Raji (cell line): Measurements from ENCODE around the gene SEMA4D.

ENCODE experiments used
- POLR2A ChIP-seq: IDR thresholded peaks from 2 replicates; pipeline ENCODE4 v1.6.1; 2011; ENCODE audit warnings: low read depth, low read length, control low read depth; ENCODE audit not compliant: insufficient read depth

SEMA4D gene

DNA sequence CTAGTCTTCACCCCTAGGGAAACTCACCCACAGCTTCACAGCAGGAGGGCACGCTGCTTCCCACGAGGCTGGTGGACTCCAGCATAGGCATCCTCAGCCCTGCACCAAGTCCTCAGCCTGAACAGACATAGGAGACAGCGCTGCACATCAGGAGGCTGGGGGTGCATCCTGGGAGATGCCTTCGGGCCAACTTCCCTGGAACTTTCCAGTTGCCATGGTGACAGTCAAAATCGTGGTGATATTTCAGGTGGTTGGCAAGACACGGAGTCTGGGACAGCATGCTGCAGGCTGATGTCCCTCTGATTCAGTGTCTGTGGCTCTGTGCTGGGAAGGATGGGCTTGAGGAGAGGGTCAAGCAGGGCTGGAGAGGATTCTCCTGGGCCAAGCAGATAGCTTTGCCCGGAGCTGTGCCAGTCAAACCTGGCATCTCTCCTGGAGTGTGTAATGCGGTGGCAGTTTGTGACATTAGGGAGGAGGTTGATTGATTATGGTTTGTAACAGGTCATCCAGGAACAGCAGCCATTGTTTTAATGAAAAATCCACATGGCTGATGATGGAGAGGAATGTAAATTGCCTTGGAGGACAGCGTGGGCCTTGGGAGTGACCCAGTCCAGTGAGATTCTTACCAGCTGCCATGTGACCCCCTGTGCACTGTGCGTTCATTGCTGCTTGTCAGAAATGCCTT lies 35.6 kb upstream of the SEMA4D start:
- TF ChIP-seq POLR2A, result no peak

GRCh38 chr9:89532944-89533343 lies 35.0 kb upstream of the SEMA4D start:
- no peak for TF ChIP-seq POLR2A

- no peak for TF ChIP-seq POLR2A
Observed at GRCh38 chr9:89532478-89532877, 34.6 kb upstream of the SEMA4D start.

GRCh38 chr9:89531766-89532165 lies 33.9 kb upstream of the SEMA4D start:
- no peak for TF ChIP-seq POLR2A

DNA sequence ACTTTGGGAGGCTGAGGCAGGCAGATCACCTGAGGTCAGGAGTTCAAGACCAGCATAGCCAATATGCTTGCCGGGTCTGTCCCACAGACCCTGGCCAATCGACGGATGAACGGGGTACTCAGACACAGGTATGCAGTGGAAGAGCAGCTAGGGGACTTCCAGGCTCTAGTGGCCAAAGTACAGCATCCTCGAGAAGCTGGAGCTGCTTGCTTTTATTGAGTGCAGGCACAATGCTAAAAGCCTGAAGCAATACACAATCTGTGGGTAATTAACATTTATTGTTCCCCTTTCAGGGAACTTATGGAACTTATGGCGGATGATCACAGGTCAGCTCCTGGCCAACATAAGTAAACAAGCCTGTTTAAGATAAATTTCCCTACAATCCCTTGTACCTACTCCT lies 32.8 kb upstream of the SEMA4D start:
- no peak for TF ChIP-seq POLR2A

DNA sequence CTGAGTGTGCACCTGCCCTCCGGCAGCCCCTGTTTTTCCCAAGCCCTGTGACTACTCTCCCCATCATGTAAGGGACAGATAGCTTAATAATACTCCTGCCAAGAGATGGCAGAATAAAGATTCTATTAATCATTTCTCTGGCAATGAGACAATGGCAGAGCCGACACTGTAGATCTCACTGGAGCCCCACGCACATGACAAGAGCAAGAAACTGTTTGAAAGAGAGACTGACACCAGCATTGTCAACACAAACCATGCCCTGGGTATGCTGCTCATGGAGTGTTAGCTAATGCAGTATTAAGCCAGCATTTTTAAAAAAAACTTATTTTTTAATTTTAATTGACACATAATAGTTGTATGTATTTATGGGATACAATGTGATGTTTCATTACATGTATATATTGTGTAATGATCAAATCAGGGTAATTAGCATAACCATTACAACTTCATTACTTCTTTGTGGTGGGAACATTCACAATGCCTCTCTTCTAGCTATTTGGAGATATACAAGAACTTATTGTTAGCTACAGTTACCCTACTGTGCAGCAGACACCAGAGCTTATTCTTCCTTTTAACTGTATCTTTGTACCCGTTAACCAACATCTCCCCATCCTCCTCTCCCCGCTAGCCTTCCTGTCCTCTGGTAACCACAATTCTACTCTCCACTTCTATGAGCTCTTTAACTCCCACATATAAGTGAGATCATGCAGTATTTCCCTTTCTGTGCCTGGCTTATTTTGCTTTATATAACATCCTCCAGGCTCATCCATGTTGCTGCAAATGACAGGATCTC lies 31.5 kb upstream of the SEMA4D start:
- no peak for TF ChIP-seq POLR2A

GRCh38 chr9:89528540-89528939 lies 30.6 kb upstream of the SEMA4D start:
- TF ChIP-seq POLR2A, result no peak

DNA sequence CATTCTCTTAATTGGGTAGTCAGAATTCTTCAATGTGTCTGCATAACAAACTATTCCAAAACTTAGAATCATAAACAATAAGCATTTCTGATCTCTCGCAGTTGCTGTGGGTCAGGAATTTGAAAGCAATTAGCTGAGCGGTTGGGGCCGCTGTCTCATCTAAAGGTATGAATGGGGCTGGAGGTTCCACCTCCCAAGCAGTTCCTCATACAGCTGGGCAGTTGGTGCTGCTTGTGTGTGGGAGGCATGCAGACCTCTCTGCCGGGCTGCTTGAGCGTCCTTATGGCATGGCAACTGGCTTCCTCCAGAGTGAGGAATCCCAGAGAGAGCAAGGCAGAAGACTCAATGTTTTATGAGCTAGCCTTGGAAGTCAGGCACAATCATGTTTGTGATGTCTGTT lies 30.2 kb upstream of the SEMA4D start:
- no peak for TF ChIP-seq POLR2A

GRCh38 chr9:89527084-89527483 lies 29.2 kb upstream of the SEMA4D start:
- TF ChIP-seq POLR2A, result no peak

GRCh38 chr9:89526667-89527066 lies 28.8 kb upstream of the SEMA4D start:
- no peak for TF ChIP-seq POLR2A

- TF ChIP-seq POLR2A, result no peak
Observed at GRCh38 chr9:89525446-89526374, 27.8 kb upstream of the SEMA4D start.

GRCh38 chr9:89524963-89525362 lies 27.1 kb upstream of the SEMA4D start:
- no peak for TF ChIP-seq POLR2A

GRCh38 chr9:89523948-89524347 lies 26.0 kb upstream of the SEMA4D start:
- no peak for TF ChIP-seq POLR2A

DNA sequence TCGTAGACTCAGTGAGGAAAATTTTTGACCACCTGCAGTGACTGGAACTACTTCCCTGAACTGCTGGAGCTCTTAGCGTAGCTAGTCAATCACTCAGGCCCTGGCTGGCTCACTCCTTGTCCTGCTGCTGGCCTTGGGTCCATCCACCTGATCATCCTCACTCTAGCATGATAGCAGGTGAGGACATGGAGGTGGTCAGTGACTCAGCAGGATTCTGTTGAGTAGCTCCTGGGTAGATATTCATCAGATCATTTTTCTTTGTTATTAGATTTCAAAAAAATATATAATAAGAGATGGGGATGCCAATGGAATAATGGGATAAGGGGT lies 25.0 kb upstream of the SEMA4D start:
- no peak for TF ChIP-seq POLR2A

DNA sequence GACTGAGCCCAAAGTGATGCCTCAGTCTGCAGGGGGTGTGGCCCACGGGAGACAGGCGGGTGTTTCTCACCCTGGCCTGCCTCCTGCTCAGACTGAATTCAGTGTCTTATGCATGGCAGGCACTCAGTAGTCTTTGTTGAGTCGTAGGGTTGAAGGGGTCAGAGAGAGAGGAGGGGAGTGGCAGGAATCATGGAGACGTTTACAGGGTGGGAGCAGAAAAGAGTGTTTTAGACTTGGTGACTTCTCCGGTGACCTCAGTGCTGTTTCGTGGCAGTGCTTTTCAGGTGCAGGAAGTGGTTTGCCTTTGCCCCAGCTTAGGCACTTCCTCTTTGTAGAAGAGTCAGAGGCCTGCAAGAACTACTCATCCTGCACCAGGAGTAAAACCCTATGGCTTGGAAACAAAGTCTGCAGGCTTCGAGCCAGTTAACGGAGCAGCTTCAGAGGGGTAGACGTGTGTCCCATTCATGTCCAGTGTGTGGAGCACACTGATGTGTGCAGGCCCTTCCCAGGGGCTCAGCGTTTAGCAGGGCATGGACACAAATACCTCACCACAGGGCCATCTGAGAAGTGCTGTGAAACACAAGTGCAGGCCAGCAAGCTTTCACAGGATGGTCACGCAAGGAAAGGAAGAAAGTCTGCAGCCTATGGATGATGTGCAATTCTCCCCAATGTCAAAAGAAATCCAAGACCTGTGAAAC lies 24.5 kb upstream of the SEMA4D start:
- TF ChIP-seq POLR2A, result no peak
